Prostate gland (tissue), 2 donors: ENCODE results near the gene XRRA1. TPM values are rescaled to one million over a fixed set of nuclear protein-coding genes. Genes with fewer than 3 reads are reported as not detected.
A peak's percentile ranks its signal among the peaks of the same experiment; 100 is the strongest.

Source experiments
- DNase-seq: peaks from one replicate; pipeline ENCODE4 v3.0.0-alpha.2; 2019; ENCODE audit warnings: low spot score
- H3K27ac ChIP-seq, 2 donors: fragments of 200-600 bp; sonication (generic); 2 replicates each; pipeline ENCODE4 v1.5.1; 2017 to 2019
- H3K27me3 ChIP-seq: fragments of 200-600 bp; sonication (generic); replicated peaks from 2 replicates; pipeline ENCODE4 v1.5.1; 2019; ENCODE audit not compliant: insufficient read depth
- H3K36me3 ChIP-seq, 2 donors: fragments of 200-600 bp; sonication (generic); 1 replicate in 1 of 2; 2 replicates in 1 of 2; pipeline versions ENCODE4 v1.5.1 to v1.8.1; 2017 to 2019
- H3K4me1 ChIP-seq: fragments of 200-600 bp; sonication (generic); replicated peaks from 2 replicates; pipeline ENCODE4 v1.5.1; 2019
- H3K4me3 ChIP-seq, 2 donors: fragments of 200-600 bp; sonication (generic); 2 replicates each; pipeline ENCODE4 v1.5.1; 2017 to 2019
- H3K9me3 ChIP-seq: fragments of 200-600 bp; sonication (generic); 2 replicates; pipeline ENCODE4 v1.5.1; 2017
- POLR2A ChIP-seq: fragments of 450-650 bp; IDR thresholded peaks from one replicate; pipeline ENCODE4 v1.6.1; 2016; ENCODE audit warnings: antibody characterized with exemption, mild to moderate bottlenecking
- POLR2AphosphoS5 ChIP-seq: sonication (generic); formaldehyde crosslinking; IDR thresholded peaks from one replicate; pipeline ENCODE4 v1.6.1; 2017; ENCODE audit warnings: antibody characterized with exemption
- WGBS: methylation state at CpG from one replicate; pipeline ENCODE4 v1.1.5; 2018; 5-methylcytosine and 5-hydroxymethylcytosine counted together
- intact Hi-C: fragments of 100-400 bp; cut with DNase I; formaldehyde crosslinking; loops from one replicate; pipeline ENCODE4 v1.14.2; 2022
- total RNA-seq, 2 donors: library from RNA; depleted of rRNA; stranded (reverse); fragments of >200 nt; gene quantifications; one replicate each; pipeline ENCODE4 v1.1.0, GENCODE V29; 2016
- TF ChIP-seq, protein P1 (sequence below), 4 experiments: fragments of 200-600 bp in 2 of 4; fragments of 450-650 bp in 2 of 4; sonication (generic) in 2 of 4; IDR thresholded peaks; 1 replicate in 3 of 4; 2 replicates in 1 of 4; pipeline ENCODE4 v1.5.1; 2016 to 2019; ENCODE audit warnings: antibody characterized with exemption in 4 of 4, mild to moderate bottlenecking in 2 of 4, moderate library complexity in 2 of 4

XRRA1 gene
- total RNA-seq, 2 donors from 2014 or later, result 16.2 to 52.1 TPM

DNA sequence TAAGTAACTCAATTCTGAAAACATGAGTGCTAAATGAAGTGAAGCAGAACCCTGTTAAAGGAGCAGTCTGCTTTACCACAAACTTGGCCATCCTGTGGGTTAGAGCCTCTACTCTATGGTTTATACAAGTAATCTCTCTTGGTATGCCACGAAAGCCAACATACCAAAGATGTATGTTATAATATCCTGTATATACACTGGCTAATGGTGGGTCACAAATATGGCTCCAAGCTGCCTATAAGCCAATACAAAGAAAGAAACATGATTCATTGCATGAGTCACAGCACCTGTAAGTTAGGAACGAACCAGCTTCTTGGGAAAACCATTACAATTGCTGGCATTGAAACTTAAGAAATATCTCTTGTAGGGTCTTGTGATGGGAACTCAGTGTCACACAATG, 16.1 kb downstream of the XRRA1 start:
- TF ChIP-seq POLR2A (no peak), POLR2AphosphoS5 (no peak)
- TF ChIP-seq, protein P1, sequence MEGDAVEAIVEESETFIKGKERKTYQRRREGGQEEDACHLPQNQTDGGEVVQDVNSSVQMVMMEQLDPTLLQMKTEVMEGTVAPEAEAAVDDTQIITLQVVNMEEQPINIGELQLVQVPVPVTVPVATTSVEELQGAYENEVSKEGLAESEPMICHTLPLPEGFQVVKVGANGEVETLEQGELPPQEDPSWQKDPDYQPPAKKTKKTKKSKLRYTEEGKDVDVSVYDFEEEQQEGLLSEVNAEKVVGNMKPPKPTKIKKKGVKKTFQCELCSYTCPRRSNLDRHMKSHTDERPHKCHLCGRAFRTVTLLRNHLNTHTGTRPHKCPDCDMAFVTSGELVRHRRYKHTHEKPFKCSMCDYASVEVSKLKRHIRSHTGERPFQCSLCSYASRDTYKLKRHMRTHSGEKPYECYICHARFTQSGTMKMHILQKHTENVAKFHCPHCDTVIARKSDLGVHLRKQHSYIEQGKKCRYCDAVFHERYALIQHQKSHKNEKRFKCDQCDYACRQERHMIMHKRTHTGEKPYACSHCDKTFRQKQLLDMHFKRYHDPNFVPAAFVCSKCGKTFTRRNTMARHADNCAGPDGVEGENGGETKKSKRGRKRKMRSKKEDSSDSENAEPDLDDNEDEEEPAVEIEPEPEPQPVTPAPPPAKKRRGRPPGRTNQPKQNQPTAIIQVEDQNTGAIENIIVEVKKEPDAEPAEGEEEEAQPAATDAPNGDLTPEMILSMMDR (IDR thresholded peaks at IDR 0.05), result no peak
- Histone ChIP-seq H3K4me1 (no peaks in the 10 kb centered on the region), H3K36me3 (no peaks in the 10 kb centered on the region), H3K4me3 (no peak overlapping the region), H3K27ac (no peak overlapping the region), H3K27me3 (no peaks in the 10 kb centered on the region), H3K9me3 (no peaks in the 10 kb centered on the region)
- 77% methylated on average over 2 of the region's 2 CpGs for WGBS
- DNase-seq, result no peak
- intact Hi-C loops, result loop anchor here (5.0 kb wide), 1 partner anchor 315 kb away; no protein-coding TSS in a partner anchor

DNA sequence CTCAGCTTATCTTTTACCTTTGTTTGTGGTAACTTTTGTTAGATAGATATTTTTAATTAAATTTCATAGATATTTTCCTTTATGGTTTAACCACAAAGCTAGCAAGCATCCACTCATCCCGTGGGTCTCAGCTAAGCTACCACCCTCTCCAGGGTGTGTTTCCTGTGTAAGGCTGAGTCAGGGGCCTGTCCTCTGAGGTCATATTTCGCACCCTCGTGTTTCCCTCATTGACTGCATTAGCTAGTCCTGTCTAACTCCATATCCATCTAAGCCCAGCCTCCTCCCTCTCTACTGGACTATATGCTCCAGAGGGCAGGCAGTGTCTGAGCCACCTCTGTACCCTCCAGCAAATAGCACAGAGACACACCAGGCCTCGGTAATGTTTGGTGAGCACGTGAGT, 16.7 kb downstream of the XRRA1 start:
- intact Hi-C loops, result loop anchor here (5.0 kb wide), 1 partner anchor 315 kb away; no protein-coding TSS in a partner anchor
- no peak for DNase-seq
- 83% methylated on average over 5 of the region's 5 CpGs for WGBS
- no peaks in the 10 kb centered on the region for H3K27me3 ChIP-seq
- no peaks in the 10 kb centered on the region for H3K9me3 ChIP-seq
- H3K4me1 ChIP-seq, result no peaks in the 10 kb centered on the region
- H3K36me3 ChIP-seq, result no peaks in the 10 kb centered on the region
- H3K27ac ChIP-seq, result no peak overlapping the region
- H3K4me3 ChIP-seq, result no peak overlapping the region
- TF ChIP-seq POLR2AphosphoS5, result no peak
- TF ChIP-seq, protein P1 (IDR thresholded peaks at IDR 0.05), result no peak
- TF ChIP-seq POLR2A, result no peak

DNA sequence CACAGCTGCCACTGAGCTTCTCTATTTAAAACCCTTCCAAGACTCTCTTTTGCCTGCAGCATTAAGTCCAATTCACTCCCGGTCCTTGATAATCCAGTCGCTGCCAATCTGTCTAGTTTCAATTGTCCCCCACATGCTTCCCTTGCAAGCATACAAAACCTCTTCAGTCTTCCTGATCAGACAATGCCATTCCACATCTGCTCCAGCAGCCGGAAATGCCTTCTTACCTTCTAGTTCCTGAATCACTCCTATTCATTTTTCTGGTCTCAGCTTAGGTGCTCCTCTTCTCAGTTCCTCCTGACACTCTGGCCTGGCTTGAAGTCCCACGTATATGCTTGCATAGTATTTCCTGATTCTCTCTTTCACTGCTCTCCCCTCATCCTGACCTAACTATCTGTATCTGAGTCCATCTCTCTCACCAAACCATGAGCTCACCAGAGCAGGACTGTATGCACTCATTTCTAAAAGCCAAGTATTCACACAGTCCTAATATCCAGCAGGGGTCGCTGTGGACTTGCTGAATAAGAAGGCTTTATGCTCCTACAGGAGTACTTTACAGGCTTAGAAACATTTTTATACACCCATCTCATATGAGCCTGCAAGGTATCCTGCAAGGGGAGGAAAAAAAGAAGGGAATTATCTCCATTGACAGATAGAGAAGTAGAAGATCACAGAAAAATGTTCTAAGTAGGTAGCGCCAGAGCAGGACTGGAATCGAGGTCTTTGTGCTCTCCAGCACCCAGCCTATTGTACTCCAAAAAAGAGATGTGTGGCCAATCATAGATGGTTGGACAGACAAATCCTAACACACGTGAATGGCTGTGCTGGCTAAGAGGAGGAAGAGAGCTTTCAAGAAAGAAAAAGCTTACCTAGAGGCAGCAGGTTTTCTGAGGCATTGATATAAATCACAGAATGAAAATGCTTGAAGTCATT, 19.2 kb downstream of the XRRA1 start:
- Histone ChIP-seq H3K9me3 (no peaks in the 10 kb centered on the region), H3K36me3 (no peaks in the 10 kb centered on the region), H3K4me3 (no peak overlapping the region), H3K4me1 (no peaks in the 10 kb centered on the region), H3K27me3 (no peaks in the 10 kb centered on the region), H3K27ac (no peak overlapping the region)
- intact Hi-C loops, result loop anchor here (2.0 to 10.0 kb wide), 3 partner anchors 103 to 318 kb away; no protein-coding TSS in a partner anchor
- TF ChIP-seq POLR2A (no peak), POLR2AphosphoS5 (peak; percentile 39)
- TF ChIP-seq, protein P1 (IDR thresholded peaks at IDR 0.05), result peak; percentile 69 to 89 (median 86)
- DNase-seq, result peak; percentile 83
- WGBS, result 66% methylated on average over 8 of the region's 8 CpGs

DNA sequence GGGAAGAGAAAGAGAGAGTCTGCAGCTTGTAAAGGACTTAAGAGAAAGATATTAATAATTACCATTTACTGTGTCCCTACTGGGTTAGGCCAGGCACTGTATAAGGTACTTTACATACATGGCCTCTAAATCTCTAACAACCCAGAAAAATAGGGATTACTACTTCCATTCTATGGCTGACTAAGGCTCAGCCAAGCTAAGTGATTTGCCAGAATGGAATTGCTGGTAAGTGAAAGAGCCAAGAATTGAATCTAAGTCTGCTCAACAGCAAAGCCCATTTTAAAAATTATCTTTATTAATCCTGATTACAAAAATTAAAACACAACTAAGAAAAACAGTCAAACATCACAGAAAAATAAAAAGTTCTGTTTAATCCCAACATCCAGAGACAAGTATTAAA, 21.4 kb downstream of the XRRA1 start:
- Histone ChIP-seq H3K4me1 (no peaks in the 10 kb centered on the region), H3K9me3 (no peaks in the 10 kb centered on the region), H3K27me3 (no peaks in the 10 kb centered on the region), H3K36me3 (no peaks in the 10 kb centered on the region), H3K27ac (no peak overlapping the region), H3K4me3 (no peak overlapping the region)
- intact Hi-C loops, result loop anchor here (10.0 kb wide), 1 partner anchor 217 kb away; no protein-coding TSS in a partner anchor
- TF ChIP-seq, protein P1 (IDR thresholded peaks at IDR 0.05), result no peak
- DNase-seq, result no peak
